Thyroid gland (tissue), 4 donors: ENCODE measurements around the gene FBXL17. TPM values are rescaled to one million over a fixed set of nuclear protein-coding genes. Genes with fewer than 3 reads are reported as not detected.

ENCODE experiments used
- DNase-seq, 2 donors: peaks; one replicate each; pipeline ENCODE4 v3.0.0-alpha.2; 2019
- H3K27ac ChIP-seq, 3 donors: fragments of 200-600 bp; sonication (generic); 1 replicate in 2 of 3; 2 replicates in 1 of 3; pipeline ENCODE4 v1.5.1; 2016 to 2019; ENCODE audit warnings: mild to moderate bottlenecking in 1 of 3, moderate library complexity in 1 of 3
- H3K27me3 ChIP-seq: fragments of 200-600 bp; sonication (generic); one replicate; pipeline ENCODE4 v1.5.1; 2019
- H3K36me3 ChIP-seq, 2 donors: fragments of 200-600 bp; sonication (generic); one replicate each; pipeline ENCODE4 v1.5.1; 2016 to 2019
- H3K4me1 ChIP-seq, 2 donors: fragments of 200-600 bp; sonication (generic); one replicate each; pipeline ENCODE4 v1.5.1; 2017 to 2019
- H3K4me3 ChIP-seq, 3 donors: fragments of 200-600 bp; sonication (generic); replicated peaks in 1 of 3; 1 replicate in 2 of 3; 2 replicates in 1 of 3; pipeline ENCODE4 v1.5.1; 2016; ENCODE audit warnings: mild to moderate bottlenecking in 1 of 3
- H3K9me3 ChIP-seq: fragments of 200-600 bp; sonication (generic); one replicate; pipeline ENCODE4 v1.5.1; 2017
- POLR2A ChIP-seq, 2 donors: fragments of 450-650 bp; IDR thresholded peaks; one replicate each; pipeline ENCODE4 v1.6.1; 2017; ENCODE audit warnings: antibody characterized with exemption in 2 of 2, mild to moderate bottlenecking in 2 of 2, moderate library complexity in 1 of 2
- WGBS, 2 donors: methylation state at CpG; one replicate each; pipeline ENCODE4 v1.1.5; 2017; 5-methylcytosine and 5-hydroxymethylcytosine counted together
- intact Hi-C: fragments of 100-400 bp; cut with DNase I; formaldehyde crosslinking; loops from one replicate; pipeline ENCODE4 v1.15.1; 2023
- total RNA-seq, 4 donors: library from RNA; depleted of rRNA; stranded (reverse); fragments of >200 nt; gene quantifications; one replicate each; pipeline ENCODE4 v1.2.3, GENCODE V29; 2016
- TF ChIP-seq, protein P1 (sequence below), 6 experiments: fragments of 200-600 bp in 3 of 6; fragments of 450-650 bp in 3 of 6; sonication (generic) in 3 of 6; IDR thresholded peaks; one replicate each; pipeline ENCODE4 v1.5.1; 2016 to 2019; ENCODE audit warnings: antibody characterized with exemption in 6 of 6, mild to moderate bottlenecking in 2 of 6, inconsistent platforms in 1 of 6, moderate library complexity in 1 of 6

FBXL17 gene
- total RNA-seq, 4 donors from 2014 or later: 37.6 to 77.7 (median 55.6) TPM

DNA sequence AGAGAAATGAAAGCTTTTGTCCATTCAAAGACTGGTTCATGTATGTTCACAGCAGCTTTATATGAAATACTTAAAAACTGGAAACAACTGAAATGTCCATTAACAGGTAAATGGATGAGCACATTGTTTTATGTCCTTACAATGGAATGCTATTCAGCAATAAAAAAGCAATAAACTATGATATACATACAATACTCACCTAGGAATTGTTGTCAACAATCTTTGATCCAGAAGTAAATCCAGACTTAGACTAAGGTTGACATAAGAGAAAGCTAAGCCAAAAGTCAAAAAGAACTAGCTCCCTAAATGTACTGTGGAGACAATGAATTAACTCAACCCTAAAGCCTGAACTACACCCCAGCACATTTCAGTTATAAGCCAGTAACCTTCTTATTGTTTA is 54.9 kb downstream of the FBXL17 start:
- no peaks in the 10 kb centered on the region for H3K9me3 ChIP-seq
- H3K4me1 ChIP-seq: no peaks in the 10 kb centered on the region
- DNase-seq: no peak
- H3K36me3 ChIP-seq: no peaks in the 10 kb centered on the region
- no peak overlapping the region for H3K4me3 ChIP-seq
- intact Hi-C loops: no loop called here
- no peak overlapping the region for H3K27ac ChIP-seq
- TF ChIP-seq, protein P1, sequence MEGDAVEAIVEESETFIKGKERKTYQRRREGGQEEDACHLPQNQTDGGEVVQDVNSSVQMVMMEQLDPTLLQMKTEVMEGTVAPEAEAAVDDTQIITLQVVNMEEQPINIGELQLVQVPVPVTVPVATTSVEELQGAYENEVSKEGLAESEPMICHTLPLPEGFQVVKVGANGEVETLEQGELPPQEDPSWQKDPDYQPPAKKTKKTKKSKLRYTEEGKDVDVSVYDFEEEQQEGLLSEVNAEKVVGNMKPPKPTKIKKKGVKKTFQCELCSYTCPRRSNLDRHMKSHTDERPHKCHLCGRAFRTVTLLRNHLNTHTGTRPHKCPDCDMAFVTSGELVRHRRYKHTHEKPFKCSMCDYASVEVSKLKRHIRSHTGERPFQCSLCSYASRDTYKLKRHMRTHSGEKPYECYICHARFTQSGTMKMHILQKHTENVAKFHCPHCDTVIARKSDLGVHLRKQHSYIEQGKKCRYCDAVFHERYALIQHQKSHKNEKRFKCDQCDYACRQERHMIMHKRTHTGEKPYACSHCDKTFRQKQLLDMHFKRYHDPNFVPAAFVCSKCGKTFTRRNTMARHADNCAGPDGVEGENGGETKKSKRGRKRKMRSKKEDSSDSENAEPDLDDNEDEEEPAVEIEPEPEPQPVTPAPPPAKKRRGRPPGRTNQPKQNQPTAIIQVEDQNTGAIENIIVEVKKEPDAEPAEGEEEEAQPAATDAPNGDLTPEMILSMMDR (IDR thresholded peaks at IDR 0.05): no peak
- no peak for TF ChIP-seq POLR2A (IDR thresholded peaks at IDR 0.05)
- H3K27me3 ChIP-seq: no peaks in the 10 kb centered on the region

GRCh38 chr5:108324886-108325285 is 57.0 kb downstream of the FBXL17 start:
- 97 to 99% methylated on average over 4 of the region's 4 CpGs for WGBS, 2 donors
- H3K4me3 ChIP-seq: no peak overlapping the region
- H3K36me3 ChIP-seq: no peaks in the 10 kb centered on the region
- intact Hi-C loops: no loop called here
- H3K9me3 ChIP-seq: no peaks in the 10 kb centered on the region
- H3K27ac ChIP-seq: no peak overlapping the region
- TF ChIP-seq, protein P1 (IDR thresholded peaks at IDR 0.05): no peak
- no peak for TF ChIP-seq POLR2A (IDR thresholded peaks at IDR 0.05)
- H3K27me3 ChIP-seq: no peaks in the 10 kb centered on the region
- no peak for DNase-seq
- H3K4me1 ChIP-seq: no peaks in the 10 kb centered on the region

- no peaks in the 10 kb centered on the region for H3K27me3 ChIP-seq
- no peak overlapping the region for H3K4me3 ChIP-seq
- H3K27ac ChIP-seq: no peak overlapping the region
- H3K9me3 ChIP-seq: no peaks in the 10 kb centered on the region
- no peaks in the 10 kb centered on the region for H3K4me1 ChIP-seq
- WGBS, 2 donors: 68 to 80% methylated on average over 1 of the region's 1 CpG
- TF ChIP-seq, protein P1 (IDR thresholded peaks at IDR 0.05): no peak
- no peak for TF ChIP-seq POLR2A (IDR thresholded peaks at IDR 0.05)
- no peaks in the 10 kb centered on the region for H3K36me3 ChIP-seq
- intact Hi-C loops: no loop called here
- no peak for DNase-seq
These were observed 60.6 kb downstream of the FBXL17 start for GRCh38 chr5:108321341-108321740.

DNA sequence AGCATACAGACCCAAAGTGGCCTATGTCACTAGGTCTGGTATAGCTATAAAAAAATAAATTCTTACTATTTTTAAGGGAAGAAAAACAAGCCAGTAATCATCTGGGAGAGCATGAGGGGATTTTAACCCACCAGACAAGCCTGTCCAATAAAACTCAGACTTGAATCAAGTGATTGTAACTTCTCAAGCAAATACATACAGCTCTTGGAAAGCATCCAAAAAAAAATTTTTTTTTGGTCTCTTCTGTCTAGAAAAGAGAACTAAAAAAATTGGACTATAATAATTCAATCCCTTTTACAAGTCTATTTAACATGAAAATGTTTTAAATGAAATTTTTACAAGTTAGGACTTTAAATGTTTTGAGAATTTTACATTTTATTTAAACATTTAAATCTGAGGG is 61.7 kb downstream of the FBXL17 start:
- no peak for DNase-seq
- TF ChIP-seq, protein P1 (IDR thresholded peaks at IDR 0.05): no peak
- TF ChIP-seq POLR2A (IDR thresholded peaks at IDR 0.05): no peak
- no peaks in the 10 kb centered on the region for H3K36me3 ChIP-seq
- H3K27me3 ChIP-seq: no peaks in the 10 kb centered on the region
- no peaks in the 10 kb centered on the region for H3K9me3 ChIP-seq
- H3K4me1 ChIP-seq: no peaks in the 10 kb centered on the region
- no peak overlapping the region for H3K27ac ChIP-seq
- H3K4me3 ChIP-seq: no peak overlapping the region
- intact Hi-C loops: no loop called here

DNA sequence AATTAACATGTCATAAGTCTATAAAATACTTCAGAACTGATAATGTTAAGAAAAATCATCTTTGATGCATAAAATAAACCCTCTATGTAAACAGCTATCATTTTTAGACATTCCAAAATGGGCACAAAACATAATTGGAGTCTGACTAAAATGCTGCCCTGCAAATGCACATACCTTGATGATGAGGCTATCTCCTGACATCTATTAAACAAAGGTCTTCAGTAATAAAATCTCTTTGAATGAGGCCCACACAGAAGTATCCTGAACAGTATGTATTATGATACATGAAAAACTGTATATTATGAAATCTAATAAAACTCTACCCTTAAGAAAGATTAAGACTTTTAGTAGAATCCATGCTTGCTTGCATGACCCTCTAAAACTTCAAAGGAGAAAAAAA is 66.1 kb downstream of the FBXL17 start:
- DNase-seq: no peak

More for the DNA sequence above, 66.1 kb downstream of the FBXL17 start:
- Histone ChIP-seq H3K9me3 (no peaks in the 10 kb centered on the region), H3K4me3 (no peak overlapping the region), H3K27ac (no peak overlapping the region), H3K36me3 (no peaks in the 10 kb centered on the region), H3K4me1 (no peaks in the 10 kb centered on the region), H3K27me3 (no peaks in the 10 kb centered on the region)
- intact Hi-C loops: no loop called here
- no peak for TF ChIP-seq POLR2A (IDR thresholded peaks at IDR 0.05)
- TF ChIP-seq, protein P1 (IDR thresholded peaks at IDR 0.05): no peak
